CD8-positive, alpha-beta memory T cell (primary cell): ENCODE measurements around the gene ISOC1. TPM values are rescaled to one million over a fixed set of nuclear protein-coding genes. Genes with fewer than 3 reads are reported as not detected.

Source experiments
- CTCF ChIA-PET: fragments of 350-600 bp; sonication (Branson Sonifier 250); formaldehyde crosslinking; loops from one replicate; lab custom pipeline; 2021; ENCODE audit warnings: antibody characterized with exemption; lab: Charles Lee
- POLR2A ChIA-PET: fragments of 350-600 bp; sonication (Branson Sonifier 250); formaldehyde crosslinking; loops from one replicate; lab custom pipeline; 2021; ENCODE audit warnings: antibody characterized with exemption; lab: Charles Lee
- DNase-seq, 5 donors: peaks; one replicate each; pipeline versions ENCODE4 v3.0.0 to v3.0.0-alpha.2; 2020 to 2022; ENCODE audit warnings: mixed read lengths in 1 of 5
- H3K27ac ChIP-seq: one replicate; pipeline ENCODE4 v1.7.0; 2013; ENCODE audit warnings: low read depth, mild to moderate bottlenecking, low read length, moderate library complexity
- H3K27me3 ChIP-seq: 2 replicates; pipeline ENCODE4 v1.7.0; 2013; ENCODE audit warnings: low read length, mild to moderate bottlenecking; ENCODE audit not compliant: insufficient read depth, poor library complexity, severe bottlenecking
- H3K36me3 ChIP-seq: 2 replicates; pipeline ENCODE4 v1.7.0; 2013; ENCODE audit warnings: mild to moderate bottlenecking, low read length, moderate library complexity; ENCODE audit not compliant: insufficient read depth
- H3K4me1 ChIP-seq: 2 replicates; pipeline ENCODE4 v1.7.0; 2013; ENCODE audit warnings: mild to moderate bottlenecking, low read length, moderate library complexity; ENCODE audit not compliant: insufficient read depth
- H3K4me3 ChIP-seq: 2 replicates; pipeline ENCODE4 v1.7.0; 2013; ENCODE audit warnings: mild to moderate bottlenecking, low read length
- H3K9me3 ChIP-seq: 2 replicates; pipeline ENCODE4 v1.7.0; 2013; ENCODE audit warnings: mild to moderate bottlenecking, low read length
- H3K27ac Mint-ChIP-seq, 8 donors: one replicate each; pipeline ENCODE4 v1.8.0; 2020 to 2021; ENCODE audit warnings: mixed read lengths in 8 of 8, mild to moderate bottlenecking in 6 of 8, inconsistent platforms in 3 of 8, moderate library complexity in 3 of 8
- H3K27me3 Mint-ChIP-seq, 2 donors: one replicate each; pipeline ENCODE4 v1.8.0; 2020 to 2021; ENCODE audit warnings: mixed read lengths in 2 of 2, mild to moderate bottlenecking in 1 of 2, moderate library complexity in 1 of 2
- H3K36me3 Mint-ChIP-seq, 3 donors: one replicate each; pipeline ENCODE4 v1.8.0; 2020 to 2021; ENCODE audit warnings: mixed read lengths in 3 of 3, inconsistent platforms in 1 of 3, mild to moderate bottlenecking in 1 of 3
- H3K4me1 Mint-ChIP-seq, 3 donors: one replicate each; pipeline ENCODE4 v1.8.0; 2020 to 2021; ENCODE audit warnings: mixed read lengths in 3 of 3, inconsistent platforms in 1 of 3, mild to moderate bottlenecking in 1 of 3
- H3K4me3 Mint-ChIP-seq, 7 donors: one replicate each; pipeline ENCODE4 v1.8.0; 2020 to 2021; ENCODE audit warnings: mixed read lengths in 7 of 7, mild to moderate bottlenecking in 6 of 7, moderate library complexity in 4 of 7, inconsistent platforms in 2 of 7
- H3K9me3 Mint-ChIP-seq, 5 donors: one replicate each; pipeline ENCODE4 v1.8.0; 2020 to 2022; ENCODE audit warnings: mixed read lengths in 5 of 5, mild to moderate bottlenecking in 3 of 5, moderate library complexity in 2 of 5, inconsistent platforms in 1 of 5
- polyA plus RNA-seq: library from polyadenylated mRNA; unstranded; fragments of 300-500 nt; fragmentation: Illumina TruSeq; gene quantifications from one replicate; pipeline ENCODE4 v1.2.3, GENCODE V29; 2021
- total RNA-seq, 2 experiments: library from RNA; stranded (reverse); gene quantifications; one replicate each; pipeline ENCODE4 v1.2.3, GENCODE V29; 2021

The ISOC1 gene
- total and polyA plus RNA-seq, 3 experiments from 2014 or later = 22.7 to 33.0 (median 24.7) TPM

GRCh38 chr5:129155876-129156275, 61.3 kb downstream of the ISOC1 start:
- ChIA-PET CTCF (no interaction called here), POLR2A (no interaction called here)
- Mint-ChIP-seq H3K27ac (no peak overlapping the region), H3K36me3 (peaks cover 2 to 44% (median 7%) of the 10 kb centered on the region in 3 donors), H3K27me3 (no peaks in the 10 kb centered on the region), H3K9me3 (peaks cover 2 to 16% (median 9%) of the 10 kb centered on the region in 5 donors), H3K4me3 (no peak overlapping the region), H3K4me1 (no peaks in the 10 kb centered on the region)
- DNase-seq = no peak
- no peak overlapping the region for H3K4me3 ChIP-seq
- no peaks in the 10 kb centered on the region for H3K27me3 ChIP-seq
- no peaks in the 10 kb centered on the region for H3K9me3 ChIP-seq
- H3K36me3 ChIP-seq = no peaks in the 10 kb centered on the region
- no peak overlapping the region for H3K27ac ChIP-seq
- H3K4me1 ChIP-seq = no peaks in the 10 kb centered on the region

DNA sequence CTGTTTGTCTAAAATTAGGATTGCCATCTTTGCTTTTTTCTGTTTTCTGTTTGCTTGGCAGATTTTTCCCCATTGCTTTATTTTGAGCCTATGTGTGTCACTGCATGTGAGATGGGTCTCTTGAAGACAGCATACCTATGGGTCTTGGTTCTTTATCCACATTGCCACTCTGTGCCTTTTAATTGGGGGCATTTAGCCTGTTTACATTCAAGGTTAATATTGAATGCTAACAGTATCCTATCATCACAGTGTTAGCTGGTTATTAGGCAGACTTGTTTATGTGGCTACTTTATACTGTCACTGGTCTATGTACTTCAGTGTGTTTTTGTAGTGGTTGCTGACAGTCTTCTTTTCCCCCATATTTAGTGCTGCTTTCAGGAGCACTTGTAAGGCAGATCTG, 67.3 kb downstream of the ISOC1 start:
- H3K27me3 Mint-ChIP-seq = no peaks in the 10 kb centered on the region
- H3K4me3 ChIP-seq = no peak overlapping the region
- POLR2A ChIA-PET = no interaction called here

More for the DNA sequence above, 67.3 kb downstream of the ISOC1 start:
- no peak overlapping the region for H3K4me3 Mint-ChIP-seq
- H3K9me3 ChIP-seq = peaks cover 3% of the 10 kb centered on the region
- H3K36me3 Mint-ChIP-seq = peaks cover 0 to 69% (median 20%) of the 10 kb centered on the region in 3 donors
- H3K4me1 ChIP-seq = no peaks in the 10 kb centered on the region
- H3K27ac Mint-ChIP-seq = no peak overlapping the region
- no peaks in the 10 kb centered on the region for H3K4me1 Mint-ChIP-seq
- H3K27ac ChIP-seq = no peak overlapping the region
- H3K36me3 ChIP-seq = no peaks in the 10 kb centered on the region
- CTCF ChIA-PET = no interaction called here
- H3K27me3 ChIP-seq = no peaks in the 10 kb centered on the region
- DNase-seq = no peak
- peaks cover 26 to 40% (median 32%) of the 10 kb centered on the region in 5 donors for H3K9me3 Mint-ChIP-seq

Other genes starting within 250 kb of the ISOC1 start
- gene SLC27A6, start 129.3 kb upstream of the ISOC1 start, total RNA-seq = not detected
- not detected for gene SLC27A6, start 129.3 kb upstream of the ISOC1 start, polyA plus RNA-seq